ENCODE data around the gene BTBD17. TPM values are rescaled to one million over a fixed set of nuclear protein-coding genes. Genes with fewer than 3 reads are reported as not detected.
"Not testable (repeated sequence)": the region's sequence is repeated elsewhere in the genome, so short reads cannot be mapped to it uniquely, and the experiment has no call there.

Gene BTBD17
- 12.0 TPM for polyA plus RNA-seq (2013, experiment 1 of 4)
- 14.2 TPM for polyA plus RNA-seq (2013, experiment 2 of 4)
- 12.0 TPM for polyA plus RNA-seq (2013, experiment 3 of 4)
- polyA plus RNA-seq (2013, experiment 4 of 4): 12.9 TPM

GRCh38 chr17:74361230-74362068 lies at the start of gene BTBD17:
BTBD17 (minus strand) TSS chr17:74361868; CDS start chr17:74361819, 49 bp downstream.
- peak within 1 kb of the TSS; percentile 36 for H3K4me3 ChIP-seq (ENCODE audit: insufficient read depth, low read depth, low read length)
- WGBS, 2 experiments: 25 to 26% methylated on average over 28 of the region's 28 CpGs
- peaks cover 23% of the 10 kb centered on the region for H3K27me3 ChIP-seq (ENCODE audit: control insufficient read depth, insufficient read depth, low read length, poor library complexity, severe bottlenecking)
- peaks cover 37% of the 10 kb centered on the region for H3K4me1 ChIP-seq (ENCODE audit: control insufficient read depth, insufficient read depth, low read length)
- H3K36me3 ChIP-seq (ENCODE audit: control insufficient read depth, insufficient read depth, low read length): no peaks in the 10 kb centered on the region
- H3K27ac ChIP-seq (ENCODE audit: insufficient read depth, low read depth, low read length, poor library complexity, severe bottlenecking): peak within 1 kb of the TSS; percentile 88
- H3K9me3 ChIP-seq (ENCODE audit: control insufficient read depth, low read length): no peaks in the 10 kb centered on the region

- Histone ChIP-seq H3K4me3 (ENCODE audit: insufficient read depth, low read depth, low read length) (no peak overlapping the region), H3K27ac (ENCODE audit: insufficient read depth, low read depth, low read length, poor library complexity, severe bottlenecking) (no peak overlapping the region), H3K27me3 (ENCODE audit: control insufficient read depth, insufficient read depth, low read length, poor library complexity, severe bottlenecking) (no peaks in the 10 kb centered on the region), H3K9me3 (ENCODE audit: control insufficient read depth, low read length) (no peaks in the 10 kb centered on the region), H3K4me1 (ENCODE audit: control insufficient read depth, insufficient read depth, low read length) (no peaks in the 10 kb centered on the region), H3K36me3 (ENCODE audit: control insufficient read depth, insufficient read depth, low read length) (no peaks in the 10 kb centered on the region)
- 57 to 58% methylated on average over 4 of the region's 4 CpGs for WGBS, 2 experiments
Observed at GRCh38 chr17:74410001-74410443, 48.4 kb upstream of the BTBD17 start.

GRCh38 chr17:74408815-74409214 lies 47.1 kb upstream of the BTBD17 start:
- WGBS, 2 experiments: 91 to 98% methylated on average over 3 to 4 of the region's 4 CpGs
- Histone ChIP-seq H3K4me3 (ENCODE audit: insufficient read depth, low read depth, low read length) (no peak overlapping the region), H3K4me1 (ENCODE audit: control insufficient read depth, insufficient read depth, low read length) (peaks cover 8% of the 10 kb centered on the region), H3K27ac (ENCODE audit: insufficient read depth, low read depth, low read length, poor library complexity, severe bottlenecking) (no peak overlapping the region), H3K27me3 (ENCODE audit: control insufficient read depth, insufficient read depth, low read length, poor library complexity, severe bottlenecking) (no peaks in the 10 kb centered on the region), H3K9me3 (ENCODE audit: control insufficient read depth, low read length) (no peaks in the 10 kb centered on the region), H3K36me3 (ENCODE audit: control insufficient read depth, insufficient read depth, low read length) (no peaks in the 10 kb centered on the region)

GRCh38 chr17:74408262-74408661 lies 46.6 kb upstream of the BTBD17 start:
- WGBS, 2 experiments: 77% methylated on average over 3 of the region's 3 CpGs
- Histone ChIP-seq H3K4me1 (ENCODE audit: control insufficient read depth, insufficient read depth, low read length) (peaks cover 13% of the 10 kb centered on the region), H3K36me3 (ENCODE audit: control insufficient read depth, insufficient read depth, low read length) (no peaks in the 10 kb centered on the region), H3K9me3 (ENCODE audit: control insufficient read depth, low read length) (no peaks in the 10 kb centered on the region), H3K27ac (ENCODE audit: insufficient read depth, low read depth, low read length, poor library complexity, severe bottlenecking) (no peak overlapping the region), H3K27me3 (ENCODE audit: control insufficient read depth, insufficient read depth, low read length, poor library complexity, severe bottlenecking) (no peaks in the 10 kb centered on the region), H3K4me3 (ENCODE audit: insufficient read depth, low read depth, low read length) (no peak overlapping the region)

GRCh38 chr17:74407384-74407783 lies 45.7 kb upstream of the BTBD17 start:
- H3K36me3 ChIP-seq (ENCODE audit: control insufficient read depth, insufficient read depth, low read length): no peaks in the 10 kb centered on the region
- H3K4me1 ChIP-seq (ENCODE audit: control insufficient read depth, insufficient read depth, low read length): peaks cover 14% of the 10 kb centered on the region
- H3K9me3 ChIP-seq (ENCODE audit: control insufficient read depth, low read length): no peaks in the 10 kb centered on the region
- H3K27me3 ChIP-seq (ENCODE audit: control insufficient read depth, insufficient read depth, low read length, poor library complexity, severe bottlenecking): no peaks in the 10 kb centered on the region
- H3K27ac ChIP-seq (ENCODE audit: insufficient read depth, low read depth, low read length, poor library complexity, severe bottlenecking): no peak overlapping the region
- 89 to 92% methylated on average over 5 of the region's 5 CpGs for WGBS, 2 experiments
- no peak overlapping the region for H3K4me3 ChIP-seq (ENCODE audit: insufficient read depth, low read depth, low read length)

GRCh38 chr17:74405311-74405710 lies 43.6 kb upstream of the BTBD17 start:
- not testable (repeated sequence) for H3K4me3 ChIP-seq (ENCODE audit: insufficient read depth, low read depth, low read length); H3K9me3 ChIP-seq (ENCODE audit: control insufficient read depth, low read length); H3K36me3 ChIP-seq (ENCODE audit: control insufficient read depth, insufficient read depth, low read length); H3K27me3 ChIP-seq (ENCODE audit: control insufficient read depth, insufficient read depth, low read length, poor library complexity, severe bottlenecking); H3K27ac ChIP-seq (ENCODE audit: insufficient read depth, low read depth, low read length, poor library complexity, severe bottlenecking)
- 91 to 95% methylated on average over 5 of the region's 5 CpGs for WGBS, 2 experiments
- peaks cover 14% of the 10 kb centered on the region for H3K4me1 ChIP-seq (ENCODE audit: control insufficient read depth, insufficient read depth, low read length)

- Histone ChIP-seq H3K27me3 (ENCODE audit: control insufficient read depth, insufficient read depth, low read length, poor library complexity, severe bottlenecking) (no peaks in the 10 kb centered on the region), H3K36me3 (ENCODE audit: control insufficient read depth, insufficient read depth, low read length) (no peaks in the 10 kb centered on the region), H3K9me3 (ENCODE audit: control insufficient read depth, low read length) (no peaks in the 10 kb centered on the region), H3K4me3 (ENCODE audit: insufficient read depth, low read depth, low read length) (no peak overlapping the region), H3K4me1 (ENCODE audit: control insufficient read depth, insufficient read depth, low read length) (peaks cover 14% of the 10 kb centered on the region), H3K27ac (ENCODE audit: insufficient read depth, low read depth, low read length, poor library complexity, severe bottlenecking) (no peak overlapping the region)
- WGBS, 2 experiments: 83 to 87% methylated on average over 6 of the region's 6 CpGs
Observed at GRCh38 chr17:74404789-74405188, 43.1 kb upstream of the BTBD17 start.

GRCh38 chr17:74404218-74404617 lies 42.5 kb upstream of the BTBD17 start:
- no peaks in the 10 kb centered on the region for H3K36me3 ChIP-seq (ENCODE audit: control insufficient read depth, insufficient read depth, low read length)
- no peak overlapping the region for H3K4me3 ChIP-seq (ENCODE audit: insufficient read depth, low read depth, low read length)
- no peaks in the 10 kb centered on the region for H3K9me3 ChIP-seq (ENCODE audit: control insufficient read depth, low read length)
- no peaks in the 10 kb centered on the region for H3K27me3 ChIP-seq (ENCODE audit: control insufficient read depth, insufficient read depth, low read length, poor library complexity, severe bottlenecking)
- H3K27ac ChIP-seq (ENCODE audit: insufficient read depth, low read depth, low read length, poor library complexity, severe bottlenecking): no peak overlapping the region
- 36 to 38% methylated on average over 7 of the region's 7 CpGs for WGBS, 2 experiments
- H3K4me1 ChIP-seq (ENCODE audit: control insufficient read depth, insufficient read depth, low read length): peaks cover 14% of the 10 kb centered on the region

GRCh38 chr17:74403512-74404137 lies 42.0 kb upstream of the BTBD17 start:
- Histone ChIP-seq H3K4me3 (ENCODE audit: insufficient read depth, low read depth, low read length) (no peak overlapping the region), H3K36me3 (ENCODE audit: control insufficient read depth, insufficient read depth, low read length) (no peaks in the 10 kb centered on the region), H3K27ac (ENCODE audit: insufficient read depth, low read depth, low read length, poor library complexity, severe bottlenecking) (no peak overlapping the region), H3K9me3 (ENCODE audit: control insufficient read depth, low read length) (no peaks in the 10 kb centered on the region), H3K27me3 (ENCODE audit: control insufficient read depth, insufficient read depth, low read length, poor library complexity, severe bottlenecking) (no peaks in the 10 kb centered on the region), H3K4me1 (ENCODE audit: control insufficient read depth, insufficient read depth, low read length) (peaks cover 14% of the 10 kb centered on the region)
- WGBS, 2 experiments: 67 to 69% methylated on average over 12 of the region's 12 CpGs

GRCh38 chr17:74402048-74402447 lies 40.4 kb upstream of the BTBD17 start:
- H3K27ac ChIP-seq (ENCODE audit: insufficient read depth, low read depth, low read length, poor library complexity, severe bottlenecking): no peak overlapping the region
- H3K36me3 ChIP-seq (ENCODE audit: control insufficient read depth, insufficient read depth, low read length): no peaks in the 10 kb centered on the region
- 91 to 92% methylated on average over 7 of the region's 7 CpGs for WGBS, 2 experiments
- H3K4me3 ChIP-seq (ENCODE audit: insufficient read depth, low read depth, low read length): no peak overlapping the region
- peaks cover 14% of the 10 kb centered on the region for H3K4me1 ChIP-seq (ENCODE audit: control insufficient read depth, insufficient read depth, low read length)
- no peaks in the 10 kb centered on the region for H3K9me3 ChIP-seq (ENCODE audit: control insufficient read depth, low read length)
- no peaks in the 10 kb centered on the region for H3K27me3 ChIP-seq (ENCODE audit: control insufficient read depth, insufficient read depth, low read length, poor library complexity, severe bottlenecking)
